Sigmoid colon (tissue), 7 donors: ENCODE measurements around the gene LPO. TPM values are rescaled to one million over a fixed set of nuclear protein-coding genes. Genes with fewer than 3 reads are reported as not detected.

Experiments used
- DNase-seq: peaks from one replicate; pipeline ENCODE4 v3.0.0-alpha.2; 2019
- H3K27ac ChIP-seq, 4 donors: fragments of 200-600 bp; sonication (generic); one replicate each; pipeline ENCODE4 v1.5.1; 2016 to 2019; ENCODE audit warnings: mild to moderate bottlenecking in 1 of 4
- H3K27me3 ChIP-seq, 3 donors: fragments of 200-600 bp; sonication (generic); one replicate each; pipeline ENCODE4 v1.5.1; 2019; ENCODE audit warnings: mild to moderate bottlenecking in 1 of 3
- H3K36me3 ChIP-seq, 4 donors: fragments of 200-600 bp; sonication (generic); one replicate each; pipeline ENCODE4 v1.5.1; 2016 to 2019
- H3K4me1 ChIP-seq, 4 donors: fragments of 200-600 bp; sonication (generic); one replicate each; pipeline ENCODE4 v1.5.1; 2017 to 2019
- H3K4me3 ChIP-seq, 4 donors: fragments of 200-600 bp; sonication (generic); one replicate each; pipeline ENCODE4 v1.5.1; 2017 to 2019; ENCODE audit warnings: mild to moderate bottlenecking in 2 of 4, moderate library complexity in 1 of 4
- H3K9me3 ChIP-seq, 4 donors: fragments of 200-600 bp in 3 of 4; sonication (generic) in 3 of 4; one replicate each; pipeline versions ENCODE4 v1.5.1 to v1.6.1; 2013 to 2019
- CTCF ChIP-seq, 4 experiments: fragments of 450-650 bp in 3 of 4; fragments of 200-600 bp in 1 of 4; IDR thresholded peaks; one replicate each; pipeline ENCODE4 v1.5.1; 2016 to 2019; ENCODE audit warnings: antibody characterized with exemption in 4 of 4, mild to moderate bottlenecking in 3 of 4, moderate library complexity in 2 of 4
- EP300 ChIP-seq, 4 donors: sonication (generic); formaldehyde crosslinking; IDR thresholded peaks; one replicate each; pipeline ENCODE4 v1.6.1; 2017; ENCODE audit warnings: antibody characterized with exemption in 4 of 4
- POLR2A ChIP-seq, 2 donors: fragments of 450-650 bp; IDR thresholded peaks; one replicate each; pipeline ENCODE4 v1.6.1; 2016; ENCODE audit warnings: antibody characterized with exemption in 2 of 2, mild to moderate bottlenecking in 2 of 2, moderate library complexity in 2 of 2
- POLR2AphosphoS5 ChIP-seq, 4 donors: sonication (generic); formaldehyde crosslinking; IDR thresholded peaks; one replicate each; pipeline ENCODE4 v1.6.1; 2017; ENCODE audit warnings: antibody characterized with exemption in 4 of 4
- WGBS, 2 donors: extraction: QIAGEN DNeasy Blood & Tissue Kit; methylation state at CpG; one replicate each; pipeline ENCODE4 v1.1.7; 2013; 5-methylcytosine and 5-hydroxymethylcytosine counted together
- intact Hi-C: fragments of 100-400 bp; cut with DNase I; formaldehyde crosslinking; loops from one replicate; pipeline ENCODE4 v1.15.1; 2023
- polyA plus RNA-seq, 3 donors: library from polyadenylated mRNA; stranded (reverse); fragments of 200-250 nt; gene quantifications; one replicate each; pipeline ENCODE4 v1.2.3, GENCODE V29; 2013
- total RNA-seq, 4 donors: library from RNA; depleted of rRNA; stranded (reverse); fragments of >200 nt; gene quantifications; one replicate each; pipeline ENCODE4 v1.1.0, GENCODE V29; 2016
- donor health status: healthy with polysubstance abuse.
- donor health status: Bipolar disorder and iron deficiency.
- donor health status: healthy.

LPO gene
- total and polyA plus RNA-seq, 7 donors, result not detected

- no peaks in the 10 kb centered on the region for H3K9me3 ChIP-seq
- no peak overlapping the region for H3K27ac ChIP-seq
- no peaks in the 10 kb centered on the region for H3K4me1 ChIP-seq
- TF ChIP-seq CTCF (IDR thresholded peaks at IDR 0.05) (no peak), POLR2AphosphoS5 (IDR thresholded peaks at IDR 0.05) (no peak), EP300 (IDR thresholded peaks at IDR 0.05) (no peak), POLR2A (IDR thresholded peaks at IDR 0.05) (no peak)
- no peak for DNase-seq
- no peak overlapping the region for H3K4me3 ChIP-seq
- intact Hi-C loops, result no loop called here
- H3K27me3 ChIP-seq, result peaks cover 0 to 24% (median 17%) of the 10 kb centered on the region in 3 donors
- H3K36me3 ChIP-seq, result no peaks in the 10 kb centered on the region
- 13 to 42% methylated on average over 2 of the region's 2 CpGs for WGBS, 2 donors
Observed at GRCh38 chr17:58231641-58232040, 6.7 kb upstream of the LPO start.

- TF ChIP-seq CTCF (IDR thresholded peaks at IDR 0.05), result no peak
- no peak for TF ChIP-seq EP300 (IDR thresholded peaks at IDR 0.05)
- TF ChIP-seq POLR2AphosphoS5 (IDR thresholded peaks at IDR 0.05), result no peak
- no peak for TF ChIP-seq POLR2A (IDR thresholded peaks at IDR 0.05)
- Histone ChIP-seq H3K27ac (no peak overlapping the region), H3K36me3 (no peaks in the 10 kb centered on the region), H3K27me3 (peaks cover 0 to 24% (median 17%) of the 10 kb centered on the region in 3 donors), H3K4me3 (no peak overlapping the region), H3K9me3 (no peaks in the 10 kb centered on the region), H3K4me1 (no peaks in the 10 kb centered on the region)
- 50 to 78% methylated on average over 12 of the region's 12 CpGs for WGBS, 2 donors
- intact Hi-C loops, result no loop called here
- no peak for DNase-seq
Observed at GRCh38 chr17:58232707-58233156, 5.7 kb upstream of the LPO start.

- Histone ChIP-seq H3K4me1 (no peaks in the 10 kb centered on the region), H3K9me3 (no peaks in the 10 kb centered on the region), H3K27ac (no peak overlapping the region), H3K27me3 (peaks cover 0 to 23% (median 17%) of the 10 kb centered on the region in 3 donors), H3K36me3 (no peaks in the 10 kb centered on the region), H3K4me3 (no peak overlapping the region)
- 60 to 83% methylated on average over 3 of the region's 3 CpGs for WGBS, 2 donors
- DNase-seq, result no peak
- TF ChIP-seq EP300 (IDR thresholded peaks at IDR 0.05) (no peak), POLR2AphosphoS5 (IDR thresholded peaks at IDR 0.05) (no peak)
- intact Hi-C loops, result no loop called here
Observed at GRCh38 chr17:58233543-58233942, 4.8 kb upstream of the LPO start.

GRCh38 chr17:58234512-58234911, 3.9 kb upstream of the LPO start:
- Histone ChIP-seq H3K36me3 (no peaks in the 10 kb centered on the region), H3K4me3 (no peak overlapping the region), H3K27ac (no peak overlapping the region), H3K9me3 (no peaks in the 10 kb centered on the region), H3K4me1 (no peaks in the 10 kb centered on the region), H3K27me3 (peaks cover 0 to 17% (median 17%) of the 10 kb centered on the region in 3 donors)
- intact Hi-C loops, result no loop called here
- 71 to 82% methylated on average over 3 of the region's 3 CpGs for WGBS, 2 donors
- no peak for DNase-seq
- no peak for TF ChIP-seq POLR2AphosphoS5 (IDR thresholded peaks at IDR 0.05)

GRCh38 chr17:58235821-58236220, 2.6 kb upstream of the LPO start:
- H3K27ac ChIP-seq, result no peak overlapping the region
- no peaks in the 10 kb centered on the region for H3K36me3 ChIP-seq
- 67 to 79% methylated on average over 1 of the region's 1 CpG for WGBS, 2 donors
- no peak for DNase-seq
- peaks cover 0 to 27% (median 17%) of the 10 kb centered on the region in 3 donors for H3K27me3 ChIP-seq
- H3K9me3 ChIP-seq, result no peaks in the 10 kb centered on the region
- TF ChIP-seq POLR2A (IDR thresholded peaks at IDR 0.05), result no peak
- no peak for TF ChIP-seq POLR2AphosphoS5 (IDR thresholded peaks at IDR 0.05)
- no peak for TF ChIP-seq CTCF (IDR thresholded peaks at IDR 0.05)
- TF ChIP-seq EP300 (IDR thresholded peaks at IDR 0.05), result no peak
- intact Hi-C loops, result no loop called here
- no peak overlapping the region for H3K4me3 ChIP-seq
- H3K4me1 ChIP-seq, result no peaks in the 10 kb centered on the region

- Histone ChIP-seq H3K4me1 (no peaks in the 10 kb centered on the region), H3K27ac (no peak overlapping the region), H3K4me3 (no peak overlapping the region), H3K27me3 (peaks cover 0 to 27% (median 17%) of the 10 kb centered on the region in 3 donors), H3K9me3 (no peaks in the 10 kb centered on the region), H3K36me3 (no peaks in the 10 kb centered on the region)
- no peak for TF ChIP-seq POLR2AphosphoS5 (IDR thresholded peaks at IDR 0.05)
- no peak for TF ChIP-seq EP300 (IDR thresholded peaks at IDR 0.05)
- no peak for TF ChIP-seq POLR2A (IDR thresholded peaks at IDR 0.05)
- no peak for TF ChIP-seq CTCF (IDR thresholded peaks at IDR 0.05)
- WGBS, 2 donors, result 81 to 91% methylated on average over 2 of the region's 2 CpGs
- intact Hi-C loops, result no loop called here
- no peak for DNase-seq
Observed at GRCh38 chr17:58236394-58236793, 2.0 kb upstream of the LPO start.
